WTC11 (cell line): ENCODE measurements around the gene MBD3.

Source experiments
- CBFB ChIP-seq: sonication (generic); formaldehyde crosslinking; IDR thresholded peaks from 2 replicates; pipeline ENCODE4 v1.8.1; 2022; ENCODE audit warnings: mild to moderate bottlenecking, low read depth, missing genetic modification reagents
- ESRRA ChIP-seq: sonication (generic); formaldehyde crosslinking; IDR thresholded peaks from 2 replicates; pipeline ENCODE4 v1.8.1; 2022; ENCODE audit warnings: mild to moderate bottlenecking, missing genetic modification reagents, borderline replicate concordance
- SMAD4 ChIP-seq: sonication (generic); formaldehyde crosslinking; IDR thresholded peaks from 2 replicates; pipeline ENCODE4 v1.8.0; 2022; ENCODE audit warnings: mild to moderate bottlenecking, missing genetic modification reagents
- ZNF396 ChIP-seq: fragments of 250-450 bp; sonication (Bioruptor Pico); IDR thresholded peaks from 2 replicates; pipeline ENCODE4 v1.8.0; 2021; ENCODE audit warnings: mild to moderate bottlenecking, moderate library complexity, borderline replicate concordance
- TF ChIP-seq, protein P1 (sequence below): sonication (generic); formaldehyde crosslinking; IDR thresholded peaks from 2 replicates; pipeline ENCODE4 v1.8.1; 2022; ENCODE audit warnings: mild to moderate bottlenecking, missing genetic modification reagents, moderate library complexity, borderline replicate concordance
- TF ChIP-seq, protein P2 (sequence below): sonication (generic); formaldehyde crosslinking; IDR thresholded peaks from 2 replicates; pipeline ENCODE4 v1.8.0; 2022; ENCODE audit warnings: mild to moderate bottlenecking, missing genetic modification reagents
- TF ChIP-seq, protein P3 (sequence below): sonication (generic); formaldehyde crosslinking; IDR thresholded peaks from 2 replicates; pipeline ENCODE4 v1.8.1; 2022; ENCODE audit warnings: low read depth, mild to moderate bottlenecking, moderate library complexity, missing genetic modification reagents, borderline replicate concordance

DNA sequence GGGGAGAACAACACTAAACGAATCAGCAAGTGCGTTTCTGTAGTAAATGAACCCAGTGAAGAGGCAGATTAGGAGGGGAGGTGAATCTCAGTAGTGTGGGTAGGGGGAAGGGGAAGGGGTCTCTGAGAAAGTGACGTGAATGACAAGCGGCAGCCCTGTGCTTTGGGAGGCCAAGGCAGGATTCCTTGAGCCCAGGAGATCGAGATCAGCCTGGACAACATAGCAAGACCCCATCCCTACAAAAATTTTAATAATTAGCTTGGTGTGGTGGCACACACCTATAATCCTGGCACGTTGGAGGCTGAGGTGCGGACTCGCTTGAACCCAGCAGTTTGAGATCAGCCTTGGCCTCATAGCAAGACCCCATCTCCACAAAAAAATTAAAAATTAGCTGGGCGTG, 60.7 kb downstream of the MBD3 start:
- TF ChIP-seq, protein P1, sequence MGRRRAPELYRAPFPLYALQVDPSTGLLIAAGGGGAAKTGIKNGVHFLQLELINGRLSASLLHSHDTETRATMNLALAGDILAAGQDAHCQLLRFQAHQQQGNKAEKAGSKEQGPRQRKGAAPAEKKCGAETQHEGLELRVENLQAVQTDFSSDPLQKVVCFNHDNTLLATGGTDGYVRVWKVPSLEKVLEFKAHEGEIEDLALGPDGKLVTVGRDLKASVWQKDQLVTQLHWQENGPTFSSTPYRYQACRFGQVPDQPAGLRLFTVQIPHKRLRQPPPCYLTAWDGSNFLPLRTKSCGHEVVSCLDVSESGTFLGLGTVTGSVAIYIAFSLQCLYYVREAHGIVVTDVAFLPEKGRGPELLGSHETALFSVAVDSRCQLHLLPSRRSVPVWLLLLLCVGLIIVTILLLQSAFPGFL (CRISPR knock-in tag) = no peak
- no peak for TF ChIP-seq SMAD4 (CRISPR knock-in tag)
- TF ChIP-seq ZNF396 (CRISPR knock-in tag) = no peak
- TF ChIP-seq, protein P2, sequence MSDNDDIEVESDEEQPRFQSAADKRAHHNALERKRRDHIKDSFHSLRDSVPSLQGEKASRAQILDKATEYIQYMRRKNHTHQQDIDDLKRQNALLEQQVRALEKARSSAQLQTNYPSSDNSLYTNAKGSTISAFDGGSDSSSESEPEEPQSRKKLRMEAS = no peak
- TF ChIP-seq, protein P3, sequence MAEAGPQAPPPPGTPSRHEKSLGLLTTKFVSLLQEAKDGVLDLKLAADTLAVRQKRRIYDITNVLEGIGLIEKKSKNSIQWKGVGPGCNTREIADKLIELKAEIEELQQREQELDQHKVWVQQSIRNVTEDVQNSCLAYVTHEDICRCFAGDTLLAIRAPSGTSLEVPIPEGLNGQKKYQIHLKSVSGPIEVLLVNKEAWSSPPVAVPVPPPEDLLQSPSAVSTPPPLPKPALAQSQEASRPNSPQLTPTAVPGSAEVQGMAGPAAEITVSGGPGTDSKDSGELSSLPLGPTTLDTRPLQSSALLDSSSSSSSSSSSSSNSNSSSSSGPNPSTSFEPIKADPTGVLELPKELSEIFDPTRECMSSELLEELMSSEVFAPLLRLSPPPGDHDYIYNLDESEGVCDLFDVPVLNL (CRISPR knock-in tag) = no peak
- no peak for TF ChIP-seq ESRRA (CRISPR knock-in tag)
- no peak for TF ChIP-seq CBFB (CRISPR knock-in tag)
